ENCODE results near the gene GET3.

Gene GET3

DNA sequence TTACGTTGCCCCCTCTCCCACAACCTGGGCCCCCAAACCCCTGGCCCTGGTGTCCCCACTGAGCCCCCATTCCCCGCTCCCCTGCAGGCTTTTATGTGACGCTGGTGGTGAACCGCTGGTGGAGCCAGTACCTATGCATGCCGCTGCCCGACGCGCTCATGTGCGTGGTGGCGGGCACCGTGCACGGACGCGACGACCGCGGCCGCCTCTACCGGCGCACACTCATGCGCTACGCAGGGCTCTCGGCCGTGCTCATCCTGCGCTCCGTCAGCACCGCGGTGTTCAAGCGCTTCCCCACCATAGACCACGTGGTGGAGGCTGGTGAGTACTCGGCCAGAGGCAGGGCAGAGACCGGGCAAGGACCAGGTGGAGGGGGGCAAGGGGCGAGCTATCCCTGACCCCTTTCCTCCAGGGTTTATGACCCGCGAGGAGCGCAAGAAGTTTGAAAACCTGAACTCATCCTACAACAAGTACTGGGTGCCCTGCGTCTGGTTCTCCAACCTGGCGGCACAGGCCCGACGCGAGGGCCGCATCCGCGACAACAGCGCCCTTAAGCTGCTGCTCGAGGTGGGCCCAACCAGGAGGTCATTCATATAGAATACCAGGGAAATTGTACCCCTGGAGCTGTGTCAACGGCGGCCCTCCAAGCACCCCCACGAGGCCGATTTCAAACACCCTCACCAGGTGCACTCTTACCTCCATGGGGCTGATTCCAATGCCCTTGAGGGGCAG, 17.3 kb downstream of the GET3 start:
- no peak for DNase-seq

DNA sequence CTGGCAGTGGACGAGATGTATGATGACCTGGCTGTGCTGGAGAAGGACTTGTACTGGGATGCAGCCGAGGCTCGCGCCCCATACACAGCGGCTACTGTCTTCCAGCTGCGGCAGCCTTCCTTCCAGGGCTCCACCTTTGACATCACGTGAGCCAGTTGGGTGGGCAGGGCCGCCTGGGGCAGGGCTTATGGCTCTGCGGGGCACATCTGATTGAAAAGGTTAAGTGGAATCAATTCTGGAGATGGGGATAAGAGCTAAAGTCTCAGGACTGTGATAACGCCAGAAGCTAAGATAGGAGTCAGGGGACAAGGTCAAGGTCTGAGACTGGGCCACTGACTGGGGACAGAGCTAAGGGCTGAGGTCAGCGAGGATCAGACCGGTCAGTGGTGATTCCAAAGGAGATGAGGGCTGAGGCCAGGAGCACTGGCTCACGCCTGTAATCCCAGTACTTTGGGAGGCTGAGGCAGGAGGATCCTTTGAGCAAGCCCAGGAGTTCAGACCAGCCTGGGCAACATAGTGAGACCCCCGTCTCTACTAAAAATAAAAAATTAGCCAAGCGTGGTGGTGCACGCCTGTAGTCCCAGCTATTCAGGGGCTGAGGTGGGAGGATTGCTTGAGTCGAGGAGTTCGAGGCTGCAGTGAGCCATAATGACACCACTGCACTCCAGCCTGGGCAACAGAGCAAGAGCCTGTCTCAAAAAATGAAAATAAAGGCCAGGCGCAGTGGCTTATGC, 19.0 kb downstream of the GET3 start:
- DNase-seq = no peak

DNA sequence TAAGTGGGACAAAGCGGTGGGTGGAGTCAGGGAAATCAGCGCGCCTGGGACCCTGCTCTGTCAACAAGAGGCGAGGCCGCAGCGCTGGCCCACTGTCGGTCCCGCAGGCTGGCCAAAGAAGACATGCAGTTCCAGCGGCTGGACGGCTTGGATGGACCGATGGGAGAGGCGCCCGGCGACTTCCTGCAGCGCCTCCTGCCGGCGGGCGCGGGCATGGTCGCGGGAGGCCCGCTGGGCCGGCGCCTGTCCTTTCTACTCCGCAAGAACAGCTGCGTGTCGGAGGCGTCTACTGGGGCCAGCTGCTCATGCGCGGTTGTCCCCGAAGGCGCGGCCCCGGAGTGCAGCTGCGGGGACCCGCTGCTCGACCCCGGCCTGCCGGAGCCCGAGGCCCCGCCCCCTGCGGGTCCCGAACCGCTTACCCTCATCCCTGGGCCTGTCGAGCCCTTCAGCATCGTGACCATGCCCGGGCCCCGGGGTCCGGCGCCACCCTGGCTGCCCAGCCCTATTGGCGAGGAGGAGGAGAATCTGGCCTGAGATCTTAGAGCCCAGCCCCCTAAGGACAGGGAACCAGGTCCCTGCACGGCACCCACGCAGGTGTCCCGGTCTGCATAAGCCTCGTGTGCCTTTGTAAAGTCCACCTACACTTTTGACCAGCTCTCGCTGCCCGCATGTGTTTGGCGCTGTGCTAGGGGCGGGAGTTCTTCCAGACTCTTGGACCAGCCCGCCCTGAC, 20.4 kb downstream of the GET3 start:
- peak; percentile 94 for DNase-seq

DNA sequence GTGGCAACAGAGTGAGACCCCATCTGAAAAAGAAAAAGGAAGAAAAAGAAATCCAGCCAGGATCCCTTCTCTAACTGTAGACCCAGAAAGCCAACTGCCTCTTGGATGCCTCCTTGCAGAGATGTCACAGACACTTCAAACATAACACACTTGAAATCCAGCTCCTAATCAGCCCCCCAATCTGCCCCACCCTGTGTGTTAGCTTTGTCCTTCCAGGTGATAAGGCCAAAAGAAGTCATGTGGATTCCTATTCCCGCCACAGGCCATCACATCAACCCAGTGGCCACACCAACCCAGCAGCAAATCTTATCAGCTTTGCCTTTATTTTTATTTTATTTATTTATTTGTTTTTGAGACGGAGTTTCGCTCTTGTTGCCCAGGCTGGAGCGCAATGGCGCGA, 22.4 kb downstream of the GET3 start:
- no peak for DNase-seq

DNA sequence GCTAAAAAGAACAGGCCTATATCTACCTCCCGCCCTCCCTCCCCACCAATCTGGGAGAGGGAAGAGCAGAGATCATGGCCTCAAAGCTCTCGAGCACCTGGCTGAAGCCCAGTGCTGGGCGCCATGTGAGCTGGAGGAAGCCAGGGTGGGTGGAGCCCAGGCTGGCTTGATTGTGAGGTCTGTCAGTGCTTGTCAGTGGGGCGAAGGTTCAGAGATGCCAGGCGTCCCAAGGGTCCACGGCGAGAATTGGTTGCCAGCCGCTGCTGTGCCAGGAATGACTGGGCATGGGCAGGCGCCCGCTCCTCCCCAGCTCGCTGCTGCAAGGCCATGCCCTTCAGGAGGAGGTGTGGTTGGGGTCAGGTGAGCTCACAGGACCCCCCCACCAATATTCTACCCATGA, 25.8 kb downstream of the GET3 start:
- no peak for DNase-seq

GRCh38 chr19:12764698-12765097, 27.4 kb downstream of the GET3 start:
- no peak for DNase-seq

- DNase-seq = peak; percentile 92
Measured at GRCh38 chr19:12766051-12766521, 28.8 kb downstream of the GET3 start.

- DNase-seq = no peak
Measured at GRCh38 chr19:12767150-12767549, 29.9 kb downstream of the GET3 start.

DNA sequence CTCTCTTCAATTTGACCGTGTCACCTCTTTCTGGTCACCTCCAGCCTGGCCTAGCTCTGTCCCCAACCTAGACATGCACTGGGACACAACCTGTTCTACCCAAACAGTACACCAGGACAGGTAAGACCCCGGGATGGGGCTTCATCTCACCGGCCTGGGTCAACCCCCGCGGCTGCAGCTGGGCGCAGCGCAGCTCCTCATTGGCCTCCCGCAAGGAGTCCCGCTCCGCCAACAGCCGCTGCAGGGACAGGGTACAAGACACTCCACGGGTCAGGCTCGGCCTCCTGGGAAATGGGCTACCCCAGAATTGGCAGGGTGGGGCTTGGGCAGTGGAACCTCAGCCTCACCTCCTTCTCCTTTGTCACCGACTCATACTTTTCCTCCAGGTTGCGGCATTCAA, 30.4 kb downstream of the GET3 start:
- no peak for DNase-seq

GRCh38 chr19:12769689-12770088, 32.4 kb downstream of the GET3 start:
- DNase-seq = peak; percentile 87

- no peak for DNase-seq
Measured at GRCh38 chr19:12770922-12771321, 33.6 kb downstream of the GET3 start.

GRCh38 chr19:12772323-12772722, 35.0 kb downstream of the GET3 start:
- no peak for DNase-seq

DNA sequence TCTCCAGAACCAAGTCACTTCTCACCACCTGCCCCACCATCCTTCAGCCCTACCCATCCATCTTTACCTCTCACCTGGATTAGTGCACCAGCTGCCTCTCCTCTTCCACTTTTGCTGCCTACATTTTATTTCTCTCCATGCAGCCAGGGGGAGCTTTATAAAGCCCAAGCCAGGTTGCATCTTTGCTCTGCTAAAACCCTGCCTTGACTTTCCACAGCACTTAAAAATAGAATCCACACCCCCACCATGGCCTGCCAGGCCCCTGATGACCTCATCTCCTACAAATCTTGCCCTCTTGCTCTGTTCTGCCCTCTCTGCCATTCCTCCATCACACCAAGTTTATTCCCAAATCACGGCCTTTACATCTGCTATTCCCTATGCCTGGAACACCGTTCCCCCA, 36.3 kb downstream of the GET3 start:
- peak; percentile 67 for DNase-seq

DNA sequence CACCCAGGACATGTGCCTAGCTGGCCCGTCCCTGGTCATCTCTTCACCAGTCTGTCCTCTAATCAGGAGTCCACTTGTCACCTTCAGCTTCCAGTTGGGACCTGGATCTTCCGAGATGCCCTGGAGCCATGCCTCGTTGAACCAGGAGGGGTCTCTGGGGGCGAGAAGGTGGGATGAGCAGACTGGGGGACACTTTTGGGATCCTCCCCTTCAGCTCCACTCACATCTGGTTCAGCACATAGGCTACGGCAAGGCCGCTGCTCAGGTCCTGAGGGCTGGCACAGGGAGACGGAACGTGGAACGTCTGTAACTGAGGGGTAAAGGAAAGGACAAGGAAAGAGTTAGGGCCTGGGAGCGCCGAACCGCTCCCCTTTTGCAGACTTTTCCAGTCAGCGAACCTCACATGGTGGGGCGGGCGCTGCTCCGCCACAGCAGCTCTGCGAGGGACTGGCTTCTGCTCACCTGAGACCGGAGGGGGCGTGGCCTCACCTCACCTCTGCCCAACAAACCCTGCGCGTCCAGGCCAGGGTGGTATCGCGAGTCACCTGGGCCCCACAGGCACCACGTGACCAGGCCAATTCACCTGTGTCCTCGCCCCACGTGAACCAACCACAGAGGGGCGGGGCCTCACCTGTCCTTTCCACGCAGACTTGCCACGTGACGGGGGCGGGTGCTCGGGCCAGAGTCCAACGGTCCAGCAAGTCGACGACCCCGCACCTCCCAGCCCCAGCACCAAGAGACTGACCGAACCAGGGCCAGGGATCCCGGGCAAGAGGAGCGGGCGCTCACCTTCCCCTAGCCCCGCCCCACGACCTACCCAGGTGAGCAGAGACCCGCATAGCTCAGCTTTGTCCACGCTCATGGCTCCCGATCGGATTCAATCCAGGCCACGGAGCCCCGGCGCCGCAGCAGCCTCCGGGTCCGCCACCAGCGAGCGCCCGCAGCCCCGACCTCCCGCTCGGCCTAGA, 37.6 kb downstream of the GET3 start, which contains the start of gene HOOK2:
Gene HOOK2, minus strand, starts transcription at position 965 of the 968 bp plus-strand sequence. Its CDS starts 103 bp downstream, at position 862.
- DNase-seq = peak; percentile 97

- peak; percentile 92 for DNase-seq
Measured at GRCh38 chr19:12777217-12778016, 40.1 kb downstream of the GET3 start.

DNA sequence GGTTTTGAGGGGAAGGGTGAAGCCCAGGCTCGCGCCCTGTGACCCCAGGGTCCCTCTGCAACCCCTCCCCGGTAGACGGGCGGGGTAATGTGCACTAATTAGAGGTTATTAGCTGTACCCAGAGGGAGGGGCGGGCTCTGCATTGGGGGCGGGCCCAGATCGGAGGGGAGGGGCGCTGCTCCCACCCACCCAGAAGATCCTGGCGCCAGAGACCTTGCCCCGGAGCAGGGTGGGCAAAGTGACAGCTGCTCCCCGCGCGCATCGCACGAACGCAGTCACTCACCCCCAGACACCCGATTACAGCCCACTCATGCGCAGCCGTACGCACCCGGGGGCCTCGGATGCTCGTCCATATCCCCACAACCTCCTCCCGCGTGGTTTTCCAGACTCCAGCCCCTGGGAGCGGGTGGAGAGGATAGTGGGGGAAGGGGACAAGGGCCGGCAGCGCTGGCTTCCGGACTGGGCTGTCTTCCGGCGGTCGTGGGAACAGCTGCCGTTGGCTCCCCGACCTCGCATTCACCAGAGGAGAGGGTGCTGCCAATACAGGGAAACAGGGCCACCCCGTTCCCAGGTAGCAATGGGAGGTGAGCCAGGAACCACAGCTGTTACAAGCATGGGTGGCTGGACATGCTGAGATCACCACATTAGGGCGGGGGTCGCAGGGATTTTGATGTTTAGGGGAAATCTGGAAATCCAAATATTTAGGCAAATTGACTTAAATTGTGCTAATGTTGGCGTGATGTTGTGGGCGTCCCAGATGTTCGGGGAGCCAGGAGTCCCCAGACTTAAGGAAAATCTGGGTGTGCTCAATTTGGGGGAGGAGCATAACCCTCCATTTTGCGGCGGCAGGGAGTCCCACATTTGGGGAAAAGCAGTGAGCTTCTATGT, 41.0 kb downstream of the GET3 start:
- peak; percentile 87 for DNase-seq

- no peak for DNase-seq
Measured at GRCh38 chr19:12778905-12779161, 41.5 kb downstream of the GET3 start.

DNA sequence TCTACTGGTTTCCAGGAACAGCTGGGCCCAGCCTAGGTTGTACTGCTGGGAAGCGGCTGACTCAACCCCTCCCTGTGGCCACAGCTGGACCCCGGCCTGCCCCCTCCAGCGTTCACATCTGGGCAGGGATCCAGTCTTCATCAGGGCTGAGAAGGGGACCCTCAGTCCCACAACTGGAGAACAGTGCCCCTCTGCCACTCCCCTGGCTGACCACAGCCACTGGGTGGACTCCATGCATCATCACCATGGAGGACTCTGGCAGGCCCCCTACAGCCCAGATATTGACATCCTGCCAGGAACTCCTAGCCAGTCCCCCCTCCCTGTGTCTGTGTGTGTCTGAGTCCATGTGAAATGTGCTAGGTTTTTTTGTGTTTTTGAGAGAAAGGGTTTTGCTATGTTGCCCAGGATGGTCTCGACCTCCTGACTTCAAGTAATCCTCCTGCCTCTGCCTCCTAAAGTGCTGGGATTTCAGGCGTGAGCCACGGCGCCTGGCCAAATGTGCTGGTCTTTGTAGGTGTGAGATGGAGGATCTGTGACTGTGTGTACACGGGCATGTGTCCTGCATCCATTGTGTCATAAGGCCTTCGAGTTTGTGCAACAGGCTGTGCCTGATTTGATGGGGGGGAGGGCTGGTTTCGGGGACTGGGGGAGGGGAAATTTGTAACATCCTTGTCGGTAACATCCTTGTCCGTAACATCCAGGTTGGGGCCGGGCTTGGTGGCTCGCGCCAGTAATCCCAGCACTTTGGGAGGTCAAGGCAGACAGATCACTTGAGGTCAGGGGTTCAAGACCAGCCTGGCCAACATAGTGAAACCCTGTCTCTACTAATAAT, 42.1 kb downstream of the GET3 start:
- peak; percentile 82 for DNase-seq

DNA sequence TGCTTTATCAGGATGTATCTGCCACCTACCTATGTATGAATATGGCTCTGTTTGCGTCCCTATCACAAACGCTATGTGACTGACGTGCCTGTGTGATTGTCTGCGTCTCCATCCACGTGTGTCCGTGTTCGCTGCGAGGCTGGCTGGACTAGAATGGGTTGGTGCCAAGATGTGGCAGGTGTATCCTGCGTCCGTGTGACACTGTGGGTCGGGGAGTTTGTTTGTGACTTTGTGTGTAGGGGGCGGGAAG, 44.8 kb downstream of the GET3 start:
- no peak for DNase-seq
